GM21447 (cell line): ENCODE data around the gene HOXD10.

Experiments
- ATAC-seq: cut with Tn5 transposase; IDR thresholded peaks from one replicate; pipeline ENCODE4 v1.9.1; 2021; ENCODE audit not compliant: unreplicated experiment

The HOXD10 gene

DNA sequence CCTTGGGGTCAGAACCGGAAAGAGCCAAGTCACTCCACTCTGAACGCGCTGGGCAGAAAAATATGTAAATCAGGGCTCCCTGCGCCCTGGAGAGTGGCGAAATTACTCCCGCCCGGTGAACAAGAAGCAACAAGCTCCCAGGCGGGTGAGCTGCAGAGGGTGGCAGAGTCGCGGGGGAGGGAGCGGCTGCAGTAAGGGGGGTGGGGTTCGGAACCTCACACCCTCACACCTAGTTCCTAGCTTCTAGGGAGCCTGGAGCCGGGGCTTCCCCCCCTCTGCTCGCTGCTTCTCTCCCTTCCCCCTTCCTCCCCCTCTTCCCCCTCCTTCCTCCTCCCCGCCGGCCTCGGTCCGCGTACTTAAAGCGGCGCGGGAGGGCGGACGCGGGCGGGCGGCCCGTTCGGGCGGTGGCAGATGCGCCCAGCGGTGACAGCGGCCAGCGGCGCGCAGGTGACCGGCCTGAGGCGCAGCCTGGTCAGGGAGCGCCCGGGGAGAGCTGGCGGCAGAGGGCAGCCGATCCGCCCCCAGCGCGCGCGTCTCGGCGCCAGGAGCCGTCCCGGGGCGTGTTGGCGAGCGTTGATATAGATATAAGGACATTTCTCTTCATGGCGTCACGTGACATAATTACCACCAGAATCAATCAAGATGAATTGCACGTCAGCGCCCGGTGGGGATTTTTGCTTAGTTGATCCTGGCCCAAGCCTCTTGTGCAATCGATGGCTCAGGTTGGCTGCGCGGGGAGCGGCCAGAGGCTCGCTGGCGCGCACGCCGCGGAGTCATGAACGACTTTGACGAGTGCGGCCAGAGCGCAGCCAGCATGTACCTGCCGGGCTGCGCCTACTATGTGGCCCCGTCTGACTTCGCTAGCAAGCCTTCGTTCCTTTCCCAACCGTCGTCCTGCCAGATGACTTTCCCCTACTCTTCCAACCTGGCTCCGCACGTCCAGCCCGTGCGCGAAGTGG is 9.7 kb upstream of the HOXD10 start, which contains the start of gene HOXD11:
HOXD11 (plus strand) TSS at position 700 of the 959 bp plus-strand sequence; CDS start at position 776, 76 bp downstream.
- ATAC-seq: no peak

DNA sequence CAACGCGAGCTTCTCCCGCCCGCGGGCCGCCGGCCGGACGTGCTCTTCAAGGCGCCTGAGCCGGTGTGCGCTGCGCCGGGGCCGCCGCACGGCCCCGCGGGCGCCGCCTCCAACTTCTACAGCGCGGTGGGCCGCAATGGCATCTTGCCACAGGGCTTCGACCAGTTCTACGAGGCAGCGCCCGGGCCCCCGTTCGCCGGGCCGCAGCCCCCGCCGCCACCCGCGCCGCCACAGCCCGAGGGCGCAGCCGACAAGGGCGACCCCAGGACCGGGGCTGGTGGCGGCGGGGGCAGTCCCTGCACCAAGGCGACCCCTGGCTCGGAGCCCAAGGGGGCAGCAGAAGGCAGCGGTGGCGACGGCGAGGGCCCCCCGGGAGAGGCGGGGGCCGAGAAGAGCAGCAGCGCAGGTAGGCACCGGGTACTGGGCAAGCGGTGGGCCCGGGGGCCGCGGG is 8.8 kb upstream of the HOXD10 start:
- no peak for ATAC-seq

DNA sequence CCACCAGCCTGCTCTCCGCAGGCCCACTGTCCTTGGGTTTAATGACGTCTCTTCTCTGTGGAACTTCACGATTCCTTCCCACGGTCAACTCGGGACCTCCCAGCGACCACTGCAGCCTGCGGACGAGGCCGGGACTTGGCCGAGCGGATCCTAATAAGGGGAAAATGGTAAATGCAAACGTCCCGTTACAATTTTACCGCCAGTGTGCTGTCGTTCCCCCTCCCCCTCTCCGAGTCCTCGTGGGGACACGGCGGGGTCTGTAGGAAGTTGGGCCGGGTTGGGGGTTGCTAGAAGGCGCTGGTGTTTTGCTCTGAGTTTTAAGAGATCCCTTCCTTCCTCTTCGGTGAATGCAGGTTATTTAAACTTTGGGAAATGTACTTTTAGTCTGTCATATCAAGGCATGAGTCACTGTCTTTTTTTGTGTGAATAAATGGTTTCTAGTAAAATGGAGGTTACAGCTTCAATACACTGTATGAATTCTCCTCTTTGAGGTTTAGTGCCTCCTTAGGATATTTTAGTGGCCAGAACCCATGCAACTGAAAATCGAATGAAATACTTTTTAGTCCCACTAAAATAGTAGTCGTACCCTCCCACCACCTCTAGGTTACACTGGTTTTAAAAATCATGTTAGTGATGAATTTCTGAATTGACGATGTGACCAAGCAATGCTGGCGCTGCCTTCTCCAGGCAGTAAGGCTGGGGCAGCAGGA is 7.2 kb upstream of the HOXD10 start:
- ATAC-seq: no peak

DNA sequence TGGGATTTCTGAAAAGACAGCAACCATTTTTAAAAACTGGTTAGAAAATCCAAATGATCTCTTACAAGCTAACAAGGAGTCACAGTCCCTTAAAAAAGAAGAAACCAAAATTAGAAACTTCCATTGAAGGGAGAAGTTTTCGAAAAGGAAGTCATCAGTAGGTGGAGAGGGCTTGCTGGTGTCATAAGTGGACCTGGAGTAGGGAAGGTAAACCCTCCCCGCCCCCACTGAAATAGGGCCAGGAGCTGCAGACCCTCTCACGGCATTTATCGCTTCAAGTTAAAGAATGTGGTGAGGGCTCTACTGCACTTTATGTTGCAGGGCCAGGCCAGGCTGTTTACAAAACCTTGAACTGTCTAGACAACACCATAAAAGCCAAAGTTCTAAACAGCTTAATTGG is 6.6 kb upstream of the HOXD10 start:
- ATAC-seq: no peak

DNA sequence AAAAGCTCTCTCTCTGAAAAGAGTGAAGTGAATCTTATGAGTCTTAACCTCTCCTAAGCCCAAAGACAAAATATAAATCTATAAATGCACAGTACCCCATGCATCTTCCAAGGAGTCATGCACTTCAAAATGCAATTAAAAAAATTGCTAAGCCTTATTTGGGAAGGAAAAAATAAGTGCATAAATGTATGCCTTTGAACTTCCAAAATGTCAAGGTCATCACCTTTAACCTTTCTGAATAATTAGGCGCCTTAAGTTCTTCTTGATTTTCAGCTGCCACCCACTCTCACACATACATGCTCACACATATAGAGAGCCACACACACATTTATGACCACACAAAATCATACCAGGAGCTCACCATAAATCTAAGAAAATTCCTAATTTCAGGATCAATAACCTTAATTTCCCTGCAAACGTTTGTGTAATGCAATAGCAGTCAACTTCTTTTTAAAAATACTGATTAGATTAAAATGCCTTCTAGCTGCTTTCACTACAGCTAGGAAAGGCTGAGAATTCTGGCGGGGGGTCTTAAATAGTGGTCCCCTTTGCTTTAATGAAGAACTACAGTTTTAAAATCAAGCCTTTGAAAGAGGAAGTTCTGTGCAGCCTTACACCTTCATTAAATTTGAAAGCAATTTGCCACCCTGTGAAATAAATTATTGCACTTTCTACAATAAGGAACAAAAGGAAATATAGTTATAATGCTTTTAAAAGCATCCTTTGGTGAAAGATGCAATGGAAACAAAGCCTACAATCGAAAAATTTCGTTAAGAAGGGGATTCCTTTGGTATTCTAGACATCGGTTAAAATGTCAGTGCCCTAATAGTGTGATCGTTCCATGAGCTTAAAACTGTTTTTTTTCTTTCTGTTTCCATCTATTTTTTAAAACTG is 5.9 kb upstream of the HOXD10 start:
- no peak for ATAC-seq

DNA sequence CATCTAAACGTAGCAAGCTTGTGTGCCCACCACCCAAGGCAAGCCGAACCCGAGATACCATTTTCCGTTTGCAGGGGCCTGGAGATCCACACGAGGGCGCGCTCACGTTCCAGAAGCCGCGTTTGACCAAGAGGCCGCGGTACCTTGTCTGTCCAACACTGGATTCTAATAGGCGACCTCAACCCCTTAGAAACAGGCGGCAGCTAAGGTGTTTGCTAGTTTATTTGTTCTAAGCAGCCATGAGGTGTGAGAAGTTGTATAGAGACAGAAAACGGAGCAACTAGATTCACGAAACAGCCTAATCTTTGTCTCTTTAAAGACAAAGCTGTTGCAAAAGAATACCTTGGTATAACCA is 5.3 kb upstream of the HOXD10 start:
- ATAC-seq: no peak

DNA sequence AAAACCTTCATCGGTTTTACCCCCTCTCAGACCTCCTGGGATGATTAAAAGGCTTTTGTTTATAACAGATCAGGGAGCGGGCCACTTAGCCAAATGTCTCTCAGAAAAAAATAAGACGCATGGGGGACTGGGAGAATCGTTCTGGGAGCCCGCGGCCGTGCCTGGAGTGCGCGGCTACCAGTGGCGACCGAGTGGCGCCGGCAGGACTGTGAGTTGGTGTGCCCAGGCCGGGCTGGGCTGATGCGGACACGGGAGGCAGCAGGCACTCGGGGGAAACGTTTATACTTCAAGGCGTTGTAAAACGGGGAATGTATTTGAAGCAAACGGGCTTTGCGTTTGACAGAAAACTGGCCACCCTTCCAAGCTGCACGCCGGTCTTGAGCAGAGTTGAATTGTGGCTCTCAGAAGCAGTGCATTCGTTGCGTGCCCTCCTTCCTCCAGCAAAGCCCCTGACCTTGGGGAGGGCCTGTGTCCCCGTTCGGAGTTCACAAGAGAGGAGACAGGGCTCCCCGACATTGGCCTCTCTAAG is 4.7 kb upstream of the HOXD10 start:
- ATAC-seq: no peak

DNA sequence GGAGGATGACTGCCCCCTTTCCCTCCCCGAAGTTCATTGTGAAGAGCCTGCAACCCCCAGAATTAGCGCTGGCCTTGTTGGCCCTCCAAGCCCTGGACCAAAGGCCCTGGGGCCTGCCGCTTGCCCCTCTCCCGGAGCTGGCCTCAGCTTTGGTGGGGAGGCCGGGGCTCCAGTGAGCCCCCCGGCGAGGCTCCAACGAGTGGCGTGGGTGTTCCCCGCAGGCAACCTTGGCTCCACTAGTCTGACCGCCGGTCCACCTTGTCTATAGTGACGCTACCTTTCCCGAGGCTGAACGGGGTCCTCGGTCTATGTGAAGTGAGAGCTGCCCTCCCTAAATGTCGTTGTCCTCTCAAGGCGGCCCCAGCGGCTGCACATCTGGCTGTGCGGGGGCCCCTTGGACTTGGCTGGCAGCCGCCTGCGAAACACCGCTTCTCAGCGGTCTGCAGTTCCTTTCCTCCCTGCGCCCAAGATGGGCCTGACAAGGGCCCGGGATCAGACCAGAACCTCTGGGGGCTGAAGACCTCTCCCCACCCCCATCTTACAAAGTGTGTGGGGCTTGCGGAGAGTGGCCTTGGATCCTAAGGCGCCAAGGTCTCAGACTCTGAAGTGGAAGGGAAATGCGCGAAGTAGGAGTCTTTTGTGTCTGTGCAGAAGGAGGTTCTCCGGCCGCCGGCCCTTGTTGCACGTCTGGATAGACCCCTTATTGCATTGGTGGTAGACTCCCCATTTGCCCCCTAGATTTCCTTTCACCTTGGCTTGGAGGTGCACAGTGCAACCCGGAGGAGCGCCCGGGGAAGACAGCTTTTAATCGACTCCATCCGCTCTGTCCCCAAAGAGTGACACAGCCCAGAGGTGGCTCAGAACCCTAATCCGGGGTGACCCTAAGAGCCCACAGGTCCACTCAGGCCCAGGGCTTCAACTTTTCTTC is 3.9 kb upstream of the HOXD10 start:
- ATAC-seq: no peak

DNA sequence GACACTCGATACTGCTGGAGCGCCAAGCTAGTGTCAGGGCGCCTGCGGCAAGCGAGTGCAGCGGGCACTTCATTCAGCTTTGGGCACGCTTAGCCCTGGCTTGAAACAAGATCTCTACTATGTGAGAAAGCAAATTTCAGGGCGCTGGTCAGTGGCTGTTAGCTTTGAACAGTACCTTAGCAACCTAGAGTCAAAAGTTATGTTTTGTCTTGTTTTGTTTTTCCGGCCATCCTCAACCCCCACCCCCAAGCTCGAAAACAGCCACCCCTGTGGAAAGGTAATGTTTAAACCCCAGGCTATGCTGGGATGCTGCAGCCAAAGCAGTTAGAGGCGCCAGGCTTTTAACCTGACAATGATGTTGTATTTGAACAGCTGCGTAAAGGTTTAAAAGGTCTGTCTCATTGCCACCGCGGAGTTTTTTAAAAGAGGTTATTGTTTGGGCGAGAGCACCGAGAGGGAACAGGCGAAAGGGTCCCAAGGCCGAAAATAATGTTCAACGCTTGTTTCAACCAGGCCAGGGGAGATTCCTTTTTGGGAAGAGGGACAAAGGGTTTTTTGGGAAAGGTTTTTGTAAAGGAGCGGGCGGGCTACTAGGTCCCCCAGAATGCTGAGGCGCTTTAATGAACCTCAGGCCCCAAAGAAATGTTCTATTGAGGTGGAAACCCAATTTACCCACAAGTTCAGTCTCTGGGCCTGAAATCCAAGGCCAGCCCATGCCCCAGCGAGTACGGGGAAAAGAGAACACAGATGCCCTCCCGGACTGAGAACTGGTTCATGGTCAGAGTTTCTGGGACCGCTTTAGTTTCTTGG is 2.3 kb upstream of the HOXD10 start:
- ATAC-seq: no peak

DNA sequence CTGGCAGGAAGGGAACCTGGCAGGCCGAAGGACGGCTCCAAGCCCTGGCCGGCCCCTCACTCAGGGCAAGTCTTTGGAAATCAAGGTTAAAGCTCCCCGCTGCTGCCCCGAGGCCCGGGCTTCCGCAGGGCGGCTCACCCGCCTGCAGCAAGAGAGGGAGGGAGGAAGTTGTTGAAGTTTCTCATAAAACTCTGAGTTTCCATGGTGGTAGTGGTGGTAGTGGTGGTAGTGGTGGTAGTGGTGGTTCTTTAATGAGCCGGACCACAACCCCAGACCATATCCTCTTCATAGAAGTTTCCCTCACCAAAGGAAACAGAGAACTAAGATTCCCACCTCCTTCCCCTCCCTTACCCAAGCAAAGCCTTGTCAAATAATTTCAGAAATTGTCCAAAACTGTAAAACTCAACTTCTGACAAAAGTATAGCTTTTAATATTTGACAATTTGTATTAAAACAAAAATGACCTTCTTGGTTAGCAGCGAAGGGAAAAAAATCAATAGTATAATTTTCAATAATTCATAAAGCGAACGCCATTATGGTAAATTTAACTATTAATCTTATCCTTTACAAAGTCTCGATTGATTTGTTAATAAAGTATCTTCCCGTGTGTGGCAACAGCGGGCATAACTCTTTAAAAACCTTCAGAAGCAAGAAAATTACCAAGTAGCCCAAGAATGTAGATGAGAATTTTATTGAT is 1.5 kb upstream of the HOXD10 start:
- ATAC-seq: no peak

DNA sequence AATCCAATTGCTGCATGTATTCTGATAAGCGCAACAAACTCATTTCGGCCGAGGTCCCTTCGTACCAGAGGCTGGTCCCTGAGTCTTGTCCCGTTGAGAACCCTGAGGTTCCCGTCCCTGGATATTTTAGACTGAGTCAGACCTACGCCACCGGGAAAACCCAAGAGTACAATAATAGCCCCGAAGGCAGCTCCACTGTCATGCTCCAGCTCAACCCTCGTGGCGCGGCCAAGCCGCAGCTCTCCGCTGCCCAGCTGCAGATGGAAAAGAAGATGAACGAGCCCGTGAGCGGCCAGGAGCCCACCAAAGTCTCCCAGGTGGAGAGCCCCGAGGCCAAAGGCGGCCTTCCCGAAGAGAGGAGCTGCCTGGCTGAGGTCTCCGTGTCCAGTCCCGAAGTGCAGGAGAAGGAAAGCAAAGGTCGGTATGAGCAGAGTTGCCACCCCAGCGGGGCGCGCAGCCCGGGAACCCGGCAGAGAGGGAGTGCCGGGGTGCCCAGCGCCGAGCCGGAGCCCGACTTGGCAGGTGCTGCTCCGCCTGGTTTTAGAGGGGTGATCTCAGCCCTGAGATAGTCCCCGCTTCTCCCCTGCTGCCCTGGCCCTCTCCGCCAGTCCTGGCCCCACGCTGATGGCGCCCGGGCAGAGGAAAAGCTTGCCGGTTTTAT is 714 bp downstream of the HOXD10 start:
- ATAC-seq: no peak

DNA sequence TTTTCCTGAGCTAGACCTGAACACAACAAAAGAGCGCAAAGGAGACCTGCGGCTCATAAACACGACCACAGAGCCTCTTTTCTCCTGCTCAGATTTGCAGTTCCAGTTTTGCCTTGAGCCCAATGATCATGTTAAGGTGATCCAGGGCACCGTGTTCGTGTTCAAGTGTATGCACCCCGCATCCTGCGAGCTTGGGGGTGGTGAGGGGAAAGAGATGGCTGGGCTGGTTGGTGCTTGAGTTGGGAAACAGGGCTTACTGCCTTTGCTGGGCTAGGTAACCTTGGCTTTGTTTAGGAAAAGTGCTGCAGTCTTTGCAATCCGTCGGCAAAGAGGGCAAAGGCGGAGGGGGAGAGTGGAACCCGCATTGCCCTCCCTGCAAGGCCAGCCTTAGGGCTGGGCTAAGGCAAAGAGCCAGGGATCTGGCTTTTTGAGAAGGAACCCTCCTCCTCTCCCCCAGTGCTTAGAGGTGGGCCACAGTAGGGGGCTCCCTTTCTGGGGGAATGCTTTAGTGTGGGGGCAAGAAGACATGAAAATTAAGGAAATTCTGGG is 1.3 kb downstream of the HOXD10 start:
- ATAC-seq: no peak

DNA sequence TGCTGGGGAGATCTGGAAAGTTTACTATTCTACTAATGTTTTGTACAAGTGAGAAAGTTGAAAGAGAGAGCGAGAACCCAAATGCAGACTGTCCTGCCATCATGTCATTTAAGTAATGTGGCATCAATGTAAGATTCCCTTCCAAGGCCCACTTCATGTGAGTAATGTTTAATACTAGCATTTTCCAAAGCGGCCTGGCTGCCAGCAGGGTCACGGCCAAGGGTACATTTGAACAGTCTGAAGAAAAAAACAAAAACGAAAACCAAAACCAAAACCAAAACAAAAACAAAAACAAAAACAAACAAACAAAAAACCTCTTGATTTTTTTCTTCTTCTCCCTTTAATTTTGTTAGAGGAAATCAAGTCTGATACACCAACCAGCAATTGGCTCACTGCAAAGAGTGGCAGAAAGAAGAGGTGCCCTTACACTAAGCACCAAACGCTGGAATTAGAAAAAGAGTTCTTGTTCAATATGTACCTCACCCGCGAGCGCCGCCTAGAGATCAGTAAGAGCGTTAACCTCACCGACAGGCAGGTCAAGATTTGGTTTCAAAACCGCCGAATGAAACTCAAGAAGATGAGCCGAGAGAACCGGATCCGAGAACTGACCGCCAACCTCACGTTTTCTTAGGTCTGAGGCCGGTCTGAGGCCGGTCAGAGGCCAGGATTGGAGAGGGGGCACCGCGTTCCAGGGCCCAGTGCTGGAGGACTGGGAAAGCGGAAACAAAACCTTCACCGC is 2.2 kb downstream of the HOXD10 start:
- ATAC-seq: no peak

DNA sequence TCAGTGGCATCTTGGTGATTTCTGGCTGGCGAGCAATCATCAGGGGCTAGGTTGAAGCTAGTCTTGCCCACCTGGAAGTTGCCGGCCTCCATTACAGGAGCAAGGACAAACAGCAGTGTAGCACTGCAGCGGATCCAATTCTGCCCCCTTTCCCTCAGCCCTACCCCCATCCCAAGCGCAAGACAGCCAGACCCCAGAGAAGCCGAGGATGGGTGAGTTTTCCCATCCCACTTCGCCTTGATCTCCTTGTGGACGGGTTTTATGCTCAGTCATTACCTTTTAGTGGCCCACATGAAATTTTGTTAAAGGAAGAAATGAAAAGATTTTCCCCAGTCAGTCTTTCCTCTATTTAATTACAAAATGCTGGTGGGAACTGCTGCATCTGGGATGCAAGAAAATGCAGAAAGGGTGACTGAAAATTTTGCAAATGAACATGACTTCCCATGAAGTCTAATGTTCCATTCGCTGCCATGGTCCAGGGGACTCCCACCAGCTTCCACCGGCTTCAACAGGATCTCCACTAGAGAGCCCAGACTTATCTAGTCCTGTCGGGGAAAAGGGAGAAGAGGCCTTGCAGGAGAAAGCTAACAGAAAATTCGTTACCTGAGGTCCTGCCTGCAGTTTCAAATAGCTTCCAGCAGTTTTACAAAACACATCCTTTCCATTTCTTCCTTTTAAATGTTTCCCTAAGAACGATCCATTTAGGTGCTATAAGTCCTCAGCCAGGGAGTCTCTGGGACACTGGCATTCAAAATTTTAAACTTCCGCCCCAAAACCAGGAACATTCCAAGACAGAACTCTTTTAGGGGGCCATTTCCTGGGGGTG is 4.0 kb downstream of the HOXD10 start:
- ATAC-seq: no peak

DNA sequence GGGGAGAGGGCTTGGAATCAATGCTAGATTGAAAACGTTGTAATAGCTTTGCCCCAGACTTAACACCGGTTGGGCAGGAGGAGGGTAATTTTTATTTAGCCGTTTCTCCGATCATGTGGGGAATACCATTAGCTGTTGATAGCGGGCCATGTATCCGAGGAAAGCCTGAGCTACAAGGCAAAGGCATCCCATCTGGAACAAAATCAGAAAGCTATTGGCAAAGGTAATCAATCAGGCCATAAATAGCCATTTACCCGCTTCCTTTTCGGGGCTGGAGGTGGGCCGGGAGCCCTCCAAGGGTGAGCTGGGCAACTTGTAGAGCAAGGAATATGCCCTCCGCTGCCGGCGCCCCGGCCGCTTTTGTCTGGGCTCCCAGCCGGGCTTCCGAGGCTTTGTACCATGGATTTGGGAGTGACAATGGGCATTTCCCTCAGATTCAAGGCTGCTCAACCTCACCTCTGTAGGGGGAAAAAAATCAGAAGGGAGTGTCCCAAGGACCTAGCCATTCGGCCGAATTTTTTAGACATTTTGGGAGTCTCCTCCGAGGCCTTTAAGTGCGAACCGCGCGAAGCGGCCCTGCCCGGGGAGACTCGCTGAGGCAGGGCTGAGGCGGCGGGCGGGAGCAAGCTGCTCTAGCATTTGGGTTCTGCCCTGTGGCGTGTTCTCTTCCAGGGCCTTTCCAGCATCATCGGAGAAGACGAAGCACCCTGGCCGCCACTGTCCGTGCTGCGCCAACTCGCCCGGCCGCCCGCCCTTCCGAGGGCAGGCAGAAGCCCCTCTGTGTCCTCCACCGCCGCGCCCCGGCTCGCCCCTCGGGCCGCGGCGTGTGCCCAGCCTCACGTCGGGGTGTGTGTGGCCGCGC is 4.8 kb downstream of the HOXD10 start:
- ATAC-seq: no peak
